Muscle layer of duodenum (tissue), 2 donors: ENCODE data around the gene PLEKHG4B.
"Not testable (repeated sequence)": the region's sequence is repeated elsewhere in the genome, so short reads cannot be mapped to it uniquely, and the experiment has no call there.

Source experiments
- H3K27ac ChIP-seq: one replicate; pipeline ENCODE4 v1.7.0; 2013; ENCODE audit warnings: mild to moderate bottlenecking, low read length
- H3K27me3 ChIP-seq: one replicate; pipeline ENCODE4 v1.7.0; 2013; ENCODE audit warnings: low read depth, mild to moderate bottlenecking, control low read depth, low read length
- H3K36me3 ChIP-seq, 2 donors: one replicate each; pipeline ENCODE4 v1.7.0; 2013; ENCODE audit warnings: low read length in 2 of 2, control low read depth in 1 of 2, mild to moderate bottlenecking in 1 of 2; ENCODE audit not compliant: insufficient read depth in 2 of 2, control insufficient read depth in 1 of 2
- H3K4me1 ChIP-seq, 2 donors: one replicate each; pipeline ENCODE4 v1.7.0; 2013; ENCODE audit warnings: low read length in 2 of 2, mild to moderate bottlenecking in 2 of 2, control low read depth in 1 of 2, moderate library complexity in 1 of 2; ENCODE audit not compliant: insufficient read depth in 2 of 2, control insufficient read depth in 1 of 2
- H3K4me3 ChIP-seq, 2 donors: one replicate each; pipeline ENCODE4 v1.7.0; 2013; ENCODE audit warnings: low read length in 2 of 2, low read depth in 1 of 2, mild to moderate bottlenecking in 1 of 2
- H3K9me3 ChIP-seq, 2 donors: one replicate each; pipeline ENCODE4 v1.7.0; 2013; ENCODE audit warnings: low read length in 2 of 2, control low read depth in 1 of 2, mild to moderate bottlenecking in 1 of 2; ENCODE audit not compliant: control insufficient read depth in 1 of 2
- donor health status: healthy.

PLEKHG4B gene

DNA sequence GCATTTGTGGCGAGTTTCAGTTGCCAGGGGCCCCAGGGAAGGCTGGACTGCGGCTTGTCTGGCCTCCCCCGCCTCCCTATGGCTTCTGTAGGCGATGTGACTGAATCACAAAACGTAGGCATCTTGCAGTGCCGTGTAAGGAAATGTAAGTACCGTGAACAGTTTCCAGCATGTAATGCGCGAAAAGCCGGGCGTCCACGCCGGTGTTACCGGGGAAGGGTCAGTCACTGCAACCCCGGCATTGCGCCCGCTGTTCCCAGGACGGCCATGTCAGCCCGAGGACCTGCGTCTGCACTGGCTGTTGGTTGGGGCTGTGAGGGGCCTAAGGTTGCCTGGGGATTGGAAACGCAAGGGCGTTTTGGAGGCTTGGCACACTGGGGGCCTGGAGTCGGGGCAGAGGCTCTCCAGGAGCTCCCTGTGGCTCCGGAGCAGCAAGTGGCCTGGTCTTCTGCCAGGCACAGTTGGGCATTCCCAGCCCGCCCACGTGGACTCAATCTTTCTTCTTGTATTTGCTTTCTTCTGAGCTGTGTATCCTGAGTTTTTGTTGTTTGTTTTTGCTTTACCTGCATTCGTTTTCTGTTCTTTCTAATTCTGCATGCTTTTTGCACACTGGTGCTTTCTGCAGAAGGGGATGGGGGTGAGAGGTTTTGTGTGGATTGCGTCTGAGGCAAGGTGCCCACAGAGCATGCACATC, 36.9 kb upstream of the PLEKHG4B start:
- Histone ChIP-seq H3K9me3 (peaks cover 0 to under 1% of the 10 kb centered on the region in 2 donors), H3K4me3 (no peak overlapping the region), H3K4me1 (peaks cover 0 to 17% of the 10 kb centered on the region in 2 donors), H3K36me3 (no peaks in the 10 kb centered on the region), H3K27ac (no peak overlapping the region), H3K27me3 (peaks cover 13% of the 10 kb centered on the region)

DNA sequence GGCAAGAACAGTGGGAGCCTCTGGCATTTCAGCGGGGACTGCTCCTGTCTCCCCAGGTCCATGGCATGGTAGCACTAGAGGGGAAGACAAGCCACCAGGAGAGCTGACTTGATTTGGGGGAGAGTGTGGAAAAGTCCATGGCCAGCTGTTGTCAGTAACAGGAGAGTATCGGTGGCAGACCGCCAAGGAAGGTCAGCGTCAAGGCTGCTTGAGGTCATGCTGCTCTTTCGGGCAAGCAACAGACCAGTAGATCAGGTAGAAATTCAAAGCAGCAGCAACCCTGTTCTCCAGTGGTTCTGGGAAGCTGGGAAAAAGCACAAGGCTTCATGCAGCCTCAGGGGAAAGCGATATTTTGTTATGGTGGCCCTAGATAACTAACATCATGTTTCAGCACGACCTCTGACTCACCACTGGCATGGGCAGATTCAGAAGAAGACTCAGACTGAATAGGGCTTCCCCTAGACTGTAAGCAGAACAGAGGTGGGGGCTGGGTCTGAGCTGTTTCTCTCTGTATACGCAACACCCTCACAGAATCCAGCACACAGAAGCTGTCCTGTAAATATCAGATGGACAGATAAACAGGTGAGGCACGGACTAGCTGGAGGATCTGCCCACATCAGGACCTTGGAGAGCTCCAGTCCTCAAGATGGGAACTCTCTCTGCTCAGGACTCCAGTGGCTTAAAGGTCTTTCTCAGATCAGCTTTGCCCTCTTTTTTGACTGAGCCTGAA, 35.2 kb upstream of the PLEKHG4B start:
- Histone ChIP-seq H3K27me3 (peaks cover 13% of the 10 kb centered on the region), H3K9me3 (peaks cover 0 to 3% of the 10 kb centered on the region in 2 donors), H3K4me1 (peaks cover 0 to 17% of the 10 kb centered on the region in 2 donors), H3K36me3 (no peaks in the 10 kb centered on the region), H3K27ac (no peak overlapping the region), H3K4me3 (no peak overlapping the region)

DNA sequence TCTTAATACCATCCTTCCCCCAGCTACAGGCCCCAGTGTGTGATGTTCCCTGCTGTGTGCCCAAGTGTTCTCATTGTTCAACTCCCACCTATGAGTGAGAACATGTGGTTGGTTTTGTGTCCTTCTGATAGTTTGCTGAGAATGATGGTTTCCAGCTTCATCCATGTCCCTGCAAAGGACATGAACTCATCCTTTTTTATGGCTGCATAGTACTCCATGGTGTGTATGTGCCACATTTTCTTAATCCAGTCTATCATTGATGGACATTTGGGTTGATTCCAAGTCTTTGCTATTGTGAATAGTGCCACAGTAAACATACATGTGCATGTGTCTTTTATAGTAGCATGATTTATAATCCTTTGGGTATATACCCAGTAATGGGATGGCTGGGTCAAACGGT, 31.7 kb upstream of the PLEKHG4B start:
- not testable (repeated sequence) for H3K9me3 ChIP-seq, H3K27ac ChIP-seq, H3K4me3 ChIP-seq, H3K4me1 ChIP-seq, H3K36me3 ChIP-seq, H3K27me3 ChIP-seq

DNA sequence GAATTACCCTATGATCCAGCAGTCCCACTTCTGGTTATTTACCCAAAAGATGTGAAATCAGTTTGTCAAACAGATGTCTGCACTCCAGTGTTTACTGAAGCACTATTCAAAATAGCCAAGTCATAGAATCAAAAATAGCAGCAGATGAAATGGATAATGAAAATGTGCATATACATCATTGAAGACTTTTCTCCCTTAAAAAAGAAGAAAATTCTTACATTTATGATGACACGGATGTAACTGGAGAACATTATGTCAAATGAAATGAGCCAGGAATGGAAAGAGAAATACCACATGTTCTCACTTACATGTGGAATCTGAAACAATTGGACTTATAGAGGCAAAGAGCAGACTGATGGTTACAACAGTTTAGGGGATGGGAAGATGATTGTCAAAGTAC, 21.5 kb upstream of the PLEKHG4B start:
- no peaks in the 10 kb centered on the region for H3K9me3 ChIP-seq
- H3K27me3 ChIP-seq = no peaks in the 10 kb centered on the region
- H3K27ac ChIP-seq = no peak overlapping the region
- H3K4me3 ChIP-seq = no peak overlapping the region
- H3K4me1 ChIP-seq = no peaks in the 10 kb centered on the region
- H3K36me3 ChIP-seq = no peaks in the 10 kb centered on the region

DNA sequence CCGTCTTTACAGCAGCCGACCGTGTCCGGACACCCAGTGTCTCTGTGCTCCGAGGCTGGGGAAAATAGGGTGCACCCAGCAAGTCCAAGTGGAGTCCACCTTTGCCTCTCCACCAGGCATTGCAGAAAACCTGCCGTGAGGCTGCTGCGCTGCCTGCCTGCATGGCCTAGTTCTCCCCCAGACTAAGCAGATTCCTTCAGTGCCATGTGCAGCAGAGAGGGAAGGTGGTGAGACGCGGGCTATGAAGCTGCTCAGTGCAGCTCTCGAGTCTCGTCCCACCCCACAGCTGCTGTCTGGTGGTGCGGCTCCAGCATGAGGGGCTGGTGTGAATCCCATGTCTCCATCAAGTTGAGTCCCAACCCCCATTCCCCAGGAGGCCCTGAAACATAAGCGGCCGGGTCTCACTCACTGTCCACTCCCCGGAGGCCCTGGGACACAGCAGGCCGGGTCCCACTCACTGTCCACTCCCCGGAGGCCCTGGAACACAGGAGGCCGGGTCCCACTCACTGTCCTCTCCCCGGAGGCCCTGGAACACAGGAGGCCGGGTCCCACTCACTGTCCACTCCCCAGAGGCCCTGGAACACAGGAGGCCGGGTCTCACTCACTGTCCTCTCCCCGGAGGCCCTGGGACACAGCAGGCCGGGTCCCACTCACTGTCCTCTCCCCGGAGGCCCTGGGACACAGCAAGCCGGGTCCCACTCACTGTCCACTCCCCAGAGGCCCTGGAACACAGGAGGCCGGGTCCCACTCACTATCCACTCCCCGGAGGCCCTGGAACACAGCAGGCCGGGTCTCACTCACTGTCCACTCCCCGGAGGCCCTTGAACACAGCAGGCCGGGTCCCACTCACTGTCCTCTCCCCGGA, 19.4 kb upstream of the PLEKHG4B start:
- not testable (repeated sequence) for H3K4me1 ChIP-seq, H3K36me3 ChIP-seq, H3K27ac ChIP-seq, H3K4me3 ChIP-seq, H3K9me3 ChIP-seq, H3K27me3 ChIP-seq

DNA sequence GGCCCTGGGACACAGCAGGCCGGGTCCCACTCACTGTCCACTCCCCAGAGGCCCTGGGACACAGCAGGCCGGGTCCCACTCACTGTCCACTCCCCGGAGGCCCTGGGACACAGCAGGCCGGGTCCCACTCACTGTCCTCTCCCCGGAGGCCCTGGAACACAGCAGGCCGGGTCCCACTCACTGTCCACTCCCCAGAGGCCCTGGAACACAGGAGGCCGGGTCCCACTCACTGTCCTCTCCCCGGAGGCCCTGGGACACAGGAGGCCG, 18.9 kb upstream of the PLEKHG4B start:
- H3K36me3 ChIP-seq = not testable (repeated sequence)

DNA sequence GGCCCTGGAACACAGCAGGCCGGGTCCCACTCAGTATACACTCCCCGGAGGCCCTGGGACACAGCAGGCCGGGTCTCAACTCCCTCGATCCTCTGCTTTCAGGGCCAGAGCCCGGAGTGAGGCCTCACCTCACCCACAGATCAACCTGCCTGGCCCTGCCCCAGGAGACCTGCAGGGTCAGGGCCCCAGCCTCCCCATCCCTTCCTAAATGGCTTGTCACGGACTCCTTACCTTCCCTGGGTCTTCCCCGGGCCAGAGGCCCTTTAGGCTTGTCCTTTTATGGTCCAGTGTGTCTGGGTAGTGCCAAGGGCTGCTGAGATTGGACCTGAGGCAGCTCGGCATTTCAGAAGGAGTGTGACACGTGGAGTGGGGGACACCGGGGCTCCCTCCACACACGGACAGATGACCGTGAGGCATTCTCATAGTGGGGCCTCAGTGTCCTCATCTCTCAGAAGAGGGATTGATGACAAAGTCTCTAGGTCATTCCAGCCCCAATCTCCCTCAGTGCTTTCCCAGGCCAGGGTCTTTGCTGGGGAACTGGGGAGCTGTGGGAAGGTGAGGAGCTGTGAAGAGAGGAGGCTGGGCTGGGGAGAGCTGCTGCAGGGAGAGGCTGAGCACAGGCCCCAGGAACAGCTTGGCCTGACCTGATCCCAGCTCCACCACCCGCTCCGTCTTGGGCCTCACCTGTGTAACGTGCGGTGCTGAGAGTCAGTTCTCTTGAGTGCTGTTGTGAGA, 18.0 kb upstream of the PLEKHG4B start:
- Histone ChIP-seq H3K4me1 (no peaks in the 10 kb centered on the region), H3K27ac (no peak overlapping the region), H3K36me3 (no peaks in the 10 kb centered on the region), H3K4me3 (no peak overlapping the region), H3K27me3 (no peaks in the 10 kb centered on the region), H3K9me3 (no peaks in the 10 kb centered on the region)

More for the DNA sequence above, 18.9 kb upstream of the PLEKHG4B start:
- not testable (repeated sequence) for H3K27me3 ChIP-seq, H3K4me3 ChIP-seq, H3K9me3 ChIP-seq, H3K4me1 ChIP-seq, H3K27ac ChIP-seq

DNA sequence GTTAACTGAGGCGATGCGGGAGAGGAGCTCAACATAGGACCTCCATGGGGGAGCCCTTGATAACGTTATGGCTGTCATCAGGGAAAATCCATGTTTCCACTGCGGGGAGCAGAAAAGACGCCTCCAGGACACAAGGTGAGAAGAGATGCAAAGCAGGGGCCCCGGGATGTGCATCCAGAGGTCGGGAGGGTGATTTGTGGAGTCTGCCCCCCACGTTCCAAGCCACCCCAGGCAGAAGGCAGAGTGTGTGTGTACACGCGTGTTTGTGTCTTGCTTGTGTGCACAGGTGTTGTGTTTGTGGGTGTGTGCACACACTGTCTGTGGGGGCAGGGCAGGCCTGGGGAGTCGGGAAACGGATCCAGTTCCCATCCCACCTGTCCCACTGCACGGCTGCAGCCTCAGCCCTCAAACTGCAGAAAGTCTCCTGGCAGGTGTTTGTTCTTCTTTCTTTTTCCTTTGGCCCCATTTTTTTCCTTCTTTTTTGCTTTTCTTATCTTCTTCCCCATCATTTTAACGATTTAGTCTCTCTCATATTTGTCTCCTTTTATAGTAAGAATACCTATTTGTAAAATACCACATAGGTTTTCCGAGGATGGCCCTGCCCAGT, 17.4 kb upstream of the PLEKHG4B start:
- Histone ChIP-seq H3K4me1 (no peaks in the 10 kb centered on the region), H3K4me3 (no peak overlapping the region), H3K27me3 (no peaks in the 10 kb centered on the region), H3K36me3 (no peaks in the 10 kb centered on the region), H3K9me3 (no peaks in the 10 kb centered on the region), H3K27ac (no peak overlapping the region)

DNA sequence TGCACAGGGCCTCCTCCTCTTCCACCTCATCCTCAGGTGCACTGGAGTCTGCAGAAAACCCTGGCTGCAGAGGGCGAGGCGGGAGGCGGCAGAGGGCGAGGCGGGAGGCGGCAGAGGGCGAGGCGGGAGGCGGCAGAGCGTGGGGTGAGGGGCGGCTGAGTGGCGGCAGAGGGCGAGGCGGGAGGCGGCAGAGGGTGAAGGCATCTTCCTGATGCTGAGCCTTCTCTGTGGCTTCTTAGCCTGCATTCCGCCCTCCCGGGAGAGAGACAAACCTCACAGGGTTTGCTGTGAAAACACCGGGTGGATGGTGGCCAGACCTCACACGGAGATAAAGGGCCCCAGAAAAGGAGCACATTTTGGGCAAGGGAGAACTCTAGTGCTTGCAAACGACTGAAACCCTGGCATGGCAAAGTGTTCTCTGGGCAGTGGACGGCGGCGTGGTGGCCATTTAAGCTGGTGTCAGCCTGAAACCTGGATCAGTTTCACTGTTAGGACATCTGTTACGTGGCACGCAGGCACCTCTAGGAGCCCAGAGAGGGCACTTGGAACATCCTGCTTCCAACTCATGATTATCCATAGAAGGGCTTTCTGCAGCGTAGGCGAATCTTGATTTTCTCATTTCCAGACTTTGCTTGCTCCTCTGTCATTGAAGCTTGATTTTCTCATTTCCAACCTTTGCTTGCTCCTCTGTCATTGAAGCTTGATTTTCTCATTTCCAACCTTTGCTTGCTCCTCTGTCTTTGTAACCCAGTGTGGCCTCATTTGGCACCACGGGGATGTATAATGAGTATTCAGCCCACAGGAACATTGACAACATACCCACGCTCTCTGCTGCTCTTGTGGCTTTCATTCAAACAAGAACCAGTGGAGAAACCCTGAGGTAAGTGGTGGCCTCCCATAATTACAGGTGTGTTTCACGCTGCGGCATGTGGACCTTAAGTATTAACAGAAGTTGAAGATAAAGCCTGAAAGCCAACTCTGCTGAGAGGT, 16.3 kb upstream of the PLEKHG4B start:
- no peaks in the 10 kb centered on the region for H3K36me3 ChIP-seq
- H3K27ac ChIP-seq = no peak overlapping the region
- H3K4me3 ChIP-seq = no peak overlapping the region
- H3K27me3 ChIP-seq = no peaks in the 10 kb centered on the region
- no peaks in the 10 kb centered on the region for H3K4me1 ChIP-seq
- no peaks in the 10 kb centered on the region for H3K9me3 ChIP-seq
